Stimulated activated CD4-positive, alpha-beta T cell treated with anti-CD3 and anti-CD28 coated beads, Interleukin-15, amount 100 ng/mL, for 48 hours (primary cell): ENCODE measurements around the gene SV2C.
A peak's percentile ranks its signal among the peaks of the same experiment; 100 is the strongest.
"Not testable (repeated sequence)": the region's sequence is repeated elsewhere in the genome, so short reads cannot be mapped to it uniquely, and the experiment has no call there.

ENCODE experiments used
- DNase-seq, 2 donors: peaks; one replicate each; pipeline ENCODE4 v3.0.0-alpha.2; 2020; ENCODE audit warnings: low read depth in 2 of 2

SV2C gene

GRCh38 chr5:76082772-76083554 is at the start of gene SV2C:
Gene SV2C (plus strand): TSS chr5:76083383. CDS start chr5:76131751, 48,368 bp downstream.
- peak in 1 of 2 donors; percentile 29 for DNase-seq

- DNase-seq: not testable (repeated sequence)
Observed at GRCh38 chr5:76037736-76038151, 45.4 kb upstream of the SV2C start.

- no peak for DNase-seq
Observed at GRCh38 chr5:76038212-76038611, 45.0 kb upstream of the SV2C start.

- no peak for DNase-seq
Observed at GRCh38 chr5:76040806-76041205, 42.4 kb upstream of the SV2C start.

GRCh38 chr5:76041863-76042262 is 41.3 kb upstream of the SV2C start:
- no peak for DNase-seq

- no peak for DNase-seq
Observed at GRCh38 chr5:76046741-76047140, 36.4 kb upstream of the SV2C start.

GRCh38 chr5:76050134-76050533 is 33.0 kb upstream of the SV2C start:
- DNase-seq: no peak

- DNase-seq: no peak
Observed at GRCh38 chr5:76062502-76063041, 20.6 kb upstream of the SV2C start.

- no peak for DNase-seq
Observed at GRCh38 chr5:76065258-76065657, 17.9 kb upstream of the SV2C start.

GRCh38 chr5:76069061-76069735 is 14.0 kb upstream of the SV2C start:
- no peak for DNase-seq

GRCh38 chr5:76074487-76075065 is 8.6 kb upstream of the SV2C start:
- peak in 1 of 2 donors; percentile 8 for DNase-seq

- no peak for DNase-seq
Observed at GRCh38 chr5:76081811-76082771, 1.1 kb upstream of the SV2C start.

- DNase-seq: peak in 1 of 2 donors; percentile 7
Observed at GRCh38 chr5:76083555-76084495, 642 bp downstream of the SV2C start.

GRCh38 chr5:76084496-76085242 is 1.5 kb downstream of the SV2C start:
- DNase-seq: no peak

GRCh38 chr5:76085243-76085579 is 2.0 kb downstream of the SV2C start:
- no peak for DNase-seq

GRCh38 chr5:76086095-76086494 is 2.9 kb downstream of the SV2C start:
- no peak for DNase-seq

- DNase-seq: not testable (repeated sequence)
Observed at GRCh38 chr5:76089156-76089555, 6.0 kb downstream of the SV2C start.

- DNase-seq: no peak
Observed at GRCh38 chr5:76091351-76091750, 8.2 kb downstream of the SV2C start.

GRCh38 chr5:76099286-76099702 is 16.1 kb downstream of the SV2C start:
- no peak for DNase-seq

GRCh38 chr5:76099756-76100155 is 16.6 kb downstream of the SV2C start:
- DNase-seq: no peak
